Testis (tissue), 3 donors: ENCODE data around the gene CRABP2. TPM values are rescaled to one million over a fixed set of nuclear protein-coding genes. Genes with fewer than 3 reads are reported as not detected.
A peak's percentile ranks its signal among the peaks of the same experiment; 100 is the strongest.

Experiments used
- DNase-seq: peaks from one replicate; pipeline ENCODE4 v3.0.0-alpha.2; 2019
- H3K27ac ChIP-seq, 2 donors: fragments of 200-600 bp; sonication (generic); one replicate each; pipeline ENCODE4 v1.5.1; 2019
- H3K27me3 ChIP-seq: fragments of 200-600 bp; sonication (generic); one replicate; pipeline ENCODE4 v1.5.1; 2019
- H3K36me3 ChIP-seq: fragments of 200-600 bp; sonication (generic); one replicate; pipeline ENCODE4 v1.5.1; 2017; ENCODE audit warnings: low read depth; ENCODE audit errors: missing control alignments
- H3K4me1 ChIP-seq: fragments of 200-600 bp; sonication (generic); one replicate; pipeline ENCODE4 v1.5.1; 2019
- H3K4me3 ChIP-seq, 2 donors: fragments of 200-600 bp; sonication (generic); one replicate each; pipeline ENCODE4 v1.5.1; 2017 to 2019
- H3K9me3 ChIP-seq: fragments of 200-600 bp; sonication (generic); one replicate; pipeline ENCODE4 v1.5.1; 2017
- POLR2A ChIP-seq: fragments of 450-650 bp; IDR thresholded peaks from one replicate; pipeline ENCODE4 v1.6.1; 2017; ENCODE audit warnings: antibody characterized with exemption, mild to moderate bottlenecking, moderate library complexity
- WGBS, 2 donors: methylation state at CpG; one replicate each; pipeline ENCODE4 v1.1.5; 2018; 5-methylcytosine and 5-hydroxymethylcytosine counted together
- intact Hi-C: fragments of 100-400 bp; cut with DNase I; formaldehyde crosslinking; loops from one replicate; pipeline ENCODE4 v1.15.1; 2023; ENCODE audit warnings: low total_unique reads
- polyA plus RNA-seq: library from polyadenylated mRNA; stranded (reverse); fragments of 350-450 nt; fragmentation: Illumina TruSeq; extraction: RNeasy Lipid Tissue Mini Kit (QIAGEN cat#74804); gene quantifications from one replicate; pipeline ENCODE4 v1.2.3, GENCODE V29; 2014; ENCODE audit warnings: low read depth, low replicate concordance; ENCODE audit not compliant: insufficient read depth
- total RNA-seq, 2 donors: library from RNA; depleted of rRNA; stranded (reverse); fragments of >200 nt; gene quantifications; one replicate each; pipeline ENCODE4 v1.2.3, GENCODE V29; 2016
- TF ChIP-seq, protein P1 (sequence below), 3 experiments: fragments of 450-650 bp in 2 of 3; fragments of 200-600 bp in 1 of 3; sonication (generic) in 1 of 3; IDR thresholded peaks; one replicate each; pipeline ENCODE4 v1.5.1; 2016 to 2019; ENCODE audit warnings: antibody characterized with exemption in 3 of 3, mild to moderate bottlenecking in 2 of 3, moderate library complexity in 1 of 3

The CRABP2 gene
- total and polyA plus RNA-seq, 3 donors from 2014 or later, result 2.1 to 21.0 (median 6.8) TPM

DNA sequence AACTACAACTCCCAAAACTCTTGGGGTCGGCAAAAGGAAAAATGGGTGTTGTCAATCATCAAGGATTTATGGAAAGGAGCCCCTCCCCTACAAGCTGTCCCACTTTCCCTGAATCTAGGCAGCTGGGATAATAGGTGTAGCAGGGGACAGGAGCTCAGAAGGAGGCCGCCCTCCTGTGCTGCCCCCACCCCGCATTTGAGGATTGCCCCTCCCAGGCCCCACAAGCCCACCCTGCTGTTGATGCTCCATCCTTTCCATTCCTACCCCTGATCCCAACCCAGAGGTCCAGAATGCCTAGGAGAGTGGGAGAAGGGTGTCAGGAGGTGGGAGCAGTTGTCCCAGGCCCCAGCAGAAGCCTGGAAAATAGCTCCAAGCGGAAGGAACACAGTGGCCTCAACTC lies 37.4 kb upstream of the CRABP2 start:
- peaks cover 30% of the 10 kb centered on the region for H3K4me1 ChIP-seq
- WGBS, 2 donors, result 94 to 95% methylated on average over 4 of the region's 4 CpGs
- H3K27me3 ChIP-seq, result no peaks in the 10 kb centered on the region
- no peak overlapping the region for H3K27ac ChIP-seq
- no peaks in the 10 kb centered on the region for H3K36me3 ChIP-seq
- TF ChIP-seq POLR2A, result no peak
- TF ChIP-seq, protein P1, sequence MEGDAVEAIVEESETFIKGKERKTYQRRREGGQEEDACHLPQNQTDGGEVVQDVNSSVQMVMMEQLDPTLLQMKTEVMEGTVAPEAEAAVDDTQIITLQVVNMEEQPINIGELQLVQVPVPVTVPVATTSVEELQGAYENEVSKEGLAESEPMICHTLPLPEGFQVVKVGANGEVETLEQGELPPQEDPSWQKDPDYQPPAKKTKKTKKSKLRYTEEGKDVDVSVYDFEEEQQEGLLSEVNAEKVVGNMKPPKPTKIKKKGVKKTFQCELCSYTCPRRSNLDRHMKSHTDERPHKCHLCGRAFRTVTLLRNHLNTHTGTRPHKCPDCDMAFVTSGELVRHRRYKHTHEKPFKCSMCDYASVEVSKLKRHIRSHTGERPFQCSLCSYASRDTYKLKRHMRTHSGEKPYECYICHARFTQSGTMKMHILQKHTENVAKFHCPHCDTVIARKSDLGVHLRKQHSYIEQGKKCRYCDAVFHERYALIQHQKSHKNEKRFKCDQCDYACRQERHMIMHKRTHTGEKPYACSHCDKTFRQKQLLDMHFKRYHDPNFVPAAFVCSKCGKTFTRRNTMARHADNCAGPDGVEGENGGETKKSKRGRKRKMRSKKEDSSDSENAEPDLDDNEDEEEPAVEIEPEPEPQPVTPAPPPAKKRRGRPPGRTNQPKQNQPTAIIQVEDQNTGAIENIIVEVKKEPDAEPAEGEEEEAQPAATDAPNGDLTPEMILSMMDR (IDR thresholded peaks at IDR 0.05), result no peak
- no peak overlapping the region for H3K4me3 ChIP-seq
- H3K9me3 ChIP-seq, result no peaks in the 10 kb centered on the region
- intact Hi-C loops, result no loop called here
- no peak for DNase-seq

DNA sequence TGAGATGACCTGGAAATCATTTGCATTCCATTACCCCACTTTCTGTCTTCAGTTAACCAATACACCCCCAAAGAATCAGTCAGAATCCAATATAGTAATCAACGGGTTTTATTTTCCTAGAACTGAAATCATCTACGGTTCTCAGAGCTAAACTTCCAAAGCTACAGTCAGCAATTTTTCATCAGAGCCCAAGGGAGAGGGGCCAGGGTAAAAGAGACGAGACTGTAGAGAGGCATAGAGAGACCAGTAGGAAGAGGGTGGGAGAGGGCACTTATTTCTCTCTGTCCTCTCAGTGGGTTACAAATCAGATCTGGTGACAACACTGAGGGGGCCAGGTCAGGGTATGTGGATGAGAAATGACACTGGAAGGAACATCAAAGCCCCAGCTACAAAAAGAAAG lies 36.6 kb upstream of the CRABP2 start:
- peak overlapping the region in 1 of 2 donors; percentile 89 for H3K4me3 ChIP-seq
- no peak for DNase-seq
- H3K9me3 ChIP-seq, result no peaks in the 10 kb centered on the region
- TF ChIP-seq POLR2A, result no peak
- TF ChIP-seq, protein P1 (IDR thresholded peaks at IDR 0.05), result no peak
- no peaks in the 10 kb centered on the region for H3K36me3 ChIP-seq
- intact Hi-C loops, result no loop called here
- no peaks in the 10 kb centered on the region for H3K27me3 ChIP-seq
- WGBS, 2 donors, result 69 to 74% methylated on average over 3 of the region's 3 CpGs
- peaks cover 24% of the 10 kb centered on the region for H3K4me1 ChIP-seq
- H3K27ac ChIP-seq, result peak overlapping the region in 1 of 2 donors; percentile 81

DNA sequence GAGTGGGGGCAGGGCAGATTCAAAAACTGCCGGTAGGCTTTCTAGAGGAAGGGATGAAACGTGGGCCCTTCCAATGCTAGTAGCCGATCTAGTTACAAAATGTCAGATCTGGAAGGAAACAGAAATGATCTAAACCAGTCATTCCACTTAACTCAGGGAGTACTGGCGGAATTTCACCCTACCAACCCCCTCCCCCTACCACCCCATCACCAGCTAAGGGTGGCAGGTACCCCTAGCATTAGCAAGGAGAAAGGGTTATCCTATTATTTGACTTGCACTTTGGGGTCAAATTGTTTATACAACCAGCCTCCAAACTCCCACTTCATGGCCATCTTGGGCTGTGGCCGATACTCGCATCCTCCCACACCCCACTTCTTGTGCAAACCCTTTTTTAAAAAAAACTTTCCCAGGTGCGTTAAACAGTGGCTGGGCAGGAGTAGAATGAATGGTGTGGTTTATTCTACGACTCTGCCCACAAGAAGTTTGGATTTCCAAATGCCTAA lies 36.1 kb upstream of the CRABP2 start:
- Histone ChIP-seq H3K27ac (peak overlapping the region; percentile 81 to 88), H3K4me3 (peak overlapping the region in 1 of 2 donors; percentile 89), H3K27me3 (no peaks in the 10 kb centered on the region), H3K9me3 (no peaks in the 10 kb centered on the region), H3K4me1 (peaks cover 21% of the 10 kb centered on the region), H3K36me3 (no peaks in the 10 kb centered on the region)
- no peak for DNase-seq
- WGBS, 2 donors, result 41 to 44% methylated on average over 8 of the region's 8 CpGs
- TF ChIP-seq, protein P1 (IDR thresholded peaks at IDR 0.05), result no peak
- no peak for TF ChIP-seq POLR2A
- intact Hi-C loops, result no loop called here

DNA sequence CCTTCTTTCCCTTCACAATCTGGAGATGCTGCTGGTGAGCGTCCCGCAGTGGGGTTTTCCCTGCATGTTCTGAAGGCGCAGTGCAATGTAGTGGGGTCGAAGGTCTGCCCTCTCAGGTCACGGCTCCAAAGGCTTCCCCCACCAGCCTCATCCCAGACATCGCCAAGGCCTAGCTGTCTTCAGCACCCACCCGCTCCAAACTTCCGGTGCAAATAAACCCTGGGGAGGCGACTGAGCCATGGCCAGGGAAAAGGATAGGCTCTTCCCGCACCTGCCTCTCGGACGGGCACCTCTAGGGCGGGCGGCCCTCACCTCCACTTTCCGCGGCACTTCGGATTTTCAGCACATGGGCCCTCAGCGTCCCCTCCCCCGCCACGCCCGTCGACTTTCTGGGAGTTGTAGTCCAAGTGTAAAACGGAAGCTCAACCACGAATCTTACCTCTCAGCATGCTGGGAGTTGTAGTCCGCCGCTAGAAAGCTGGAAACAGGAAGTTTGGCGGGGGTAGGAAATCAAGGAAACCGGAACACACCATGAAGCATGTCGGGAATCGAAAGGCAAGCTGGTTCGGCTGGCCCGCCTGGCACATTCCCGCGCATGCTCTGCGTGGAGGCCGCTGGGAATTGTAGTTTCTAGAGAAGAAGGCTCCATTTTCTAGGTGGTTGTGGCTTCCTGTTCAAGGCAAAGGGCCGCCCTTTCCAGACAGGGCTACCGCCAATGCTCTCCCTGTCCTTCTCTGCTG lies 35.5 kb upstream of the CRABP2 start, which contains the start of gene MRPL24:
Gene MRPL24 (minus strand): TSS at position 348 of the 740 bp plus-strand sequence. CDS start 2,384 bp downstream, outside the sequence.
- Histone ChIP-seq H3K27me3 (no peaks in the 10 kb centered on the region), H3K4me1 (peaks cover 15% of the 10 kb centered on the region), H3K36me3 (no peaks in the 10 kb centered on the region), H3K27ac (peak within 1 kb of the TSS; percentile 81 to 88), H3K9me3 (no peaks in the 10 kb centered on the region), H3K4me3 (peak within 1 kb of the TSS; percentile 55 to 89)
- no peak for TF ChIP-seq POLR2A
- TF ChIP-seq, protein P1 (IDR thresholded peaks at IDR 0.05), result peak in 1 of 3 experiments; percentile 8
- intact Hi-C loops, result no loop called here
- WGBS, 2 donors, result 0% methylated on average over 32 to 38 of the region's 38 CpGs
- DNase-seq, result peak; percentile 100
